Epithelial cell of umbilical artery (primary cell): ENCODE results near the gene TIMM17B. TPM values are rescaled to one million over a fixed set of nuclear protein-coding genes. Genes with fewer than 3 reads are reported as not detected.

Experiments used
- total RNA-seq: library from RNA; depleted of rRNA; stranded (reverse); fragments of >200 nt; gene quantifications from 2 replicates; pipeline ENCODE4 v1.2.3, GENCODE V29; 2014

TIMM17B gene
- 35.0 and 36.4 TPM in 2 replicates for total RNA-seq

DNA sequence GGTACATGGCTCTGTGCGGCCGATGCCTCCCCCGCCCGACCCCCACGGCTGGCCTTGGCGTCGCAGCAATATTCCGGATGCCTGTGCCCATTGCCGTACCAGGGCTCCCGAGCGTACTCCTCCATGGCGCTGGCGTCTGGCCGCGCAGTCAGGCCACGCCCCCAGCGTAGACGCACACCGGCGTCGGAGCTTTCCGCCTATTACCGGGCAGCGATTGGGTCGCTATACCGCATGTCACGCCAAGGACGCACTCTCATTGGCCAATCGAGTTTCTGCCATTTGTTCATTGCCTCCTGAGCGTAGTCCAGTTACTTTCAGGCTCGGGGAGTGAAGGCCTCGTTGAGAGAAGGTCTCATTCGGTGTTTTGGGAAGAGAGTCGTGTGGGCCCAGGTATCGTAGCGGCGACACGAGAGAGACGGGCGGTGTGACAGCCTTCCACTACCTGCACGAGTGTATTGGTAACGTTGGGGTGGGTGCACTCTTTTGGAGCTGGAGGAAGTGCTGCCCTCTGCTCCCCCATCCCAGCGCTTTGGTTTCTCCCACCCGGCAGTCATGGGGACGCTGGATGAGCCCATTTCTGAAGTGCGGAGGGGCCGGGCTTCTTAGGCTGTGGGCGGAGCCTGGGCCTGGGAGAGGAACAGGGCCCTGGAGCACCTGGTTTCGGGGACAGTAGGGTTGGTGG lies at the start of gene TIMM17B, which contains the start of gene PQBP1:
Gene TIMM17B, minus strand, starts transcription at position 144 of the 682 bp plus-strand sequence. Its CDS starts 19 bp downstream, at position 125.
Gene PQBP1, plus strand, starts transcription at position 306 of the 682 bp plus-strand sequence. CDS start 580 bp downstream, outside the sequence.

DNA sequence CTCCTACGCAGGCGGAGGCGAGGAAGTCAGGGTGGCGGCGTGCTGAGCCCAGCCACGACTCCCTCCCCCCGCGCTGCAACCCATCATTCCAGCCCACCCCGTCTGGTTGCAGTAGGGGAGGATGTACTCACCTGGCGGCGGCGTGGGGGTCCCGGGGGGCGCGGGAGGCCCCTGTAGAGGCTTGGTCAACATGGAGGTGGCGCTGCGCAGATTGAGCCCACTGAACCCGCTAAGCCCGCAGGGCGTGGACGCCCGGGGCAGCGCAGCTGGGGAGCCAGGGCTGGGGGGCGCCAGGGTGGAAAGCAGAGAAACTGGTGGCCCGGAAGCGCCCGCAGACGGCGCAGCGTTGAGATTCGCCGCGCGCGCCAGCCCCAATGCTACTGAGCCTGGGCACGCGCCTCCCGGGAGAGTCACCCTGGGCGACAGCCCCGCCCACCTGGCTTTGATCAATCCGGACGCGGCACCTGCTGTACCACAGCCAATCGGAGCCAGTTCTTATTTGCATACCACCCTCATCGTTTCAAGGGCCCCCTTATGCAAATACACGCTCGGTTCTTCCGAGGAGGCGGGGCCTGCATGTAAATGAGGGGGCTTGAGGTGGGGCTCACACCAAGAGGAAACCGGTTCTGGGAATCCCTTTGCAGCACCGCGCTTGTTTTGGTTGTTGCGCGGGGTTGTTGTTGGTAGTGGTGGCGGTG lies 21.2 kb upstream of the TIMM17B start, which contains the start of gene PIM2:
Gene PIM2, minus strand, starts transcription at position 382 of the 698 bp plus-strand sequence. Its CDS starts 190 bp downstream, at position 192.

DNA sequence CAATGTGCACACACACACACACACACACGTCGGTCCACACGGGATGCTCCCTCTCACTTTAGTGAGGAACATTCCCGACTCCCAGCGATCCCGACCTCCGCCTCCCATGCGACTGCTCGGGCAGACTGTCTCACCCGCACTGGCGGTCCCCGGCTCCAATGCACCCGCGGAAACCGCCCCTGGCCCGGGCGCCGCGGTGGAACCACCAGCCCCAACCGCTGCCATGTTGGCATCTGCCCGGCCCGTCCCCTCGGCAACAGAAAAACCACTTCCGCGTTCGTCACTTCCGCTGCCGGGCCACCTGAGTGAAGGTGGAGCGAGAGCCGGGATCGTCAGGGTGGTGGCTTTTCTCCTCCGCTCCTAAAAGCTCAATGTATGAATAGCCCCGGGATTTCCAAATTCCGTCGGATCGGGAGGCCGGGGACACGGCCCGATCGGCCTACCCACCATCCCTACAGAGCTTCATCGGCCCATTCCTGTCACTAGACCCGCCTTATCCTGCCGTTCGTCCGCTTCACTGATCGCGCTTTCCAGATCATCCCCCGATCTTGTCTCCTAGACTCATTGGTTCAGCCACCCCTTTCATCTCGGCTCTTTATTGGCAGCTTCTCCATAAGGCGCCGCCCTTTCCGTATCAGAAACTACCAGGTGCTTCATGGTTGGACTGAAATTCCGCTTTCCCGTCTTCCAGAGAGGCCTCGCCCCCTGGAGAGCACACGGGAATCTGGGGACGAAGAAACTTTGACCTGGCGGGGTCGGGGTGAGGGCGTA lies 14.0 kb upstream of the TIMM17B start, which contains the start of gene SLC35A2:
Gene SLC35A2, minus strand, starts transcription at position 235 of the 771 bp plus-strand sequence. Its CDS starts 10 bp downstream, at position 225.

Other genes starting within 250 kb of the TIMM17B start
- 0.46 TPM in 1 of 2 replicates, not detected in the other for gene WAS, start 214.0 kb downstream of the TIMM17B start, total RNA-seq
- 6.2 and 6.7 TPM in 2 replicates for gene SUV39H1, start 201.0 kb downstream of the TIMM17B start, total RNA-seq
- not detected in 2 replicates for gene GLOD5, start 136.0 kb downstream of the TIMM17B start, total RNA-seq
- gene GATA1, start 111.2 kb downstream of the TIMM17B start, total RNA-seq = not detected in 2 replicates
- gene HDAC6, start 95.7 kb downstream of the TIMM17B start, total RNA-seq = 20.1 and 28.6 TPM in 2 replicates
- gene ERAS, start 71.3 kb downstream of the TIMM17B start, total RNA-seq = not detected in 2 replicates
- under 0.01 TPM in 1 of 2 replicates, not detected in the other for gene PCSK1N, start 62.2 kb downstream of the TIMM17B start, total RNA-seq
- 79.9 and 99.7 TPM in 2 replicates for gene PQBP1, start 162 bp upstream of the TIMM17B start, total RNA-seq
- 12.7 and 14.3 TPM in 2 replicates for gene SLC35A2, start 13.9 kb upstream of the TIMM17B start, total RNA-seq
- gene PIM2, start 21.3 kb upstream of the TIMM17B start, total RNA-seq = 4.9 and 5.8 TPM in 2 replicates
- 18.4 and 25.7 TPM in 2 replicates for gene OTUD5, start 59.8 kb upstream of the TIMM17B start, total RNA-seq
- gene KCND1, start 74.1 kb upstream of the TIMM17B start, total RNA-seq = 0.46 and 0.65 TPM in 2 replicates
- 22.4 and 27.1 TPM in 2 replicates for gene GRIPAP1, start 104.5 kb upstream of the TIMM17B start, total RNA-seq
- gene TFE3, start 145.6 kb upstream of the TIMM17B start, total RNA-seq = 15.3 and 18.1 TPM in 2 replicates
- 0.61 and 0.65 TPM in 2 replicates for gene CCDC120, start 161.2 kb upstream of the TIMM17B start, total RNA-seq
- 4.6 and 5.2 TPM in 2 replicates for gene PRAF2, start 176.2 kb upstream of the TIMM17B start, total RNA-seq
- gene WDR45, start 182.1 kb upstream of the TIMM17B start, total RNA-seq = 24.0 and 34.0 TPM in 2 replicates
- gene GPKOW, start 226.0 kb upstream of the TIMM17B start, total RNA-seq = 23.4 and 25.1 TPM in 2 replicates